ENCODE results near the gene PDE6A.
A peak's percentile ranks its signal among the peaks of the same experiment; 100 is the strongest.
"Not testable (repeated sequence)": the region's sequence is repeated elsewhere in the genome, so short reads cannot be mapped to it uniquely, and the experiment has no call there.

PDE6A gene

GRCh38 chr5:149860801-149861322 lies 83.7 kb downstream of the PDE6A start:
- peak; percentile 19 for DNase-seq (ENCODE audit: low read depth)

GRCh38 chr5:149859746-149860145 lies 84.8 kb downstream of the PDE6A start:
- DNase-seq (ENCODE audit: low read depth), result no peak

- not testable (repeated sequence) for DNase-seq (ENCODE audit: low read depth)
These were observed 86.1 kb downstream of the PDE6A start for GRCh38 chr5:149858481-149858880.

DNA sequence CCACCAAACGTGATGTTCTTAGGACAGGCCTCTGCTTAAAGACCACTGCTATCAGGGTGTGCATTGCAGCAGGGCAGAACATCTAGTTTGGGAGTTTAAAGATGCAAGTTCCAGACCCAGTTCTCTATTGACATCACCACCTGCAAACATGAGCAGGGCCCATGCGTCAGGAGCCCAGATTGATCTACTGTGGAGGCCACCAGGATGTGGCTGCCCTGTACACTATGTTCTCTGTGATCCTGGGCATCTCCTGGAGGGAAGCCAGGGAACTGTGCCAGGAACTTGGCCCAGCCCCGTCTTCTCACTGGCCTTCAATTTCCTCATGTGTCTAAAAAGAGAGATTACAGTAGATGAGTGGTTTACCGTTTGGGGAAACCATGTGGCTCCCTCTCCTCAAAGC lies 87.1 kb downstream of the PDE6A start:
- DNase-seq (ENCODE audit: low read depth), result no peak

GRCh38 chr5:149855366-149855765 lies 89.2 kb downstream of the PDE6A start:
- no peak for DNase-seq (ENCODE audit: low read depth)

GRCh38 chr5:149854866-149855265 lies 89.7 kb downstream of the PDE6A start:
- DNase-seq (ENCODE audit: low read depth), result no peak

DNA sequence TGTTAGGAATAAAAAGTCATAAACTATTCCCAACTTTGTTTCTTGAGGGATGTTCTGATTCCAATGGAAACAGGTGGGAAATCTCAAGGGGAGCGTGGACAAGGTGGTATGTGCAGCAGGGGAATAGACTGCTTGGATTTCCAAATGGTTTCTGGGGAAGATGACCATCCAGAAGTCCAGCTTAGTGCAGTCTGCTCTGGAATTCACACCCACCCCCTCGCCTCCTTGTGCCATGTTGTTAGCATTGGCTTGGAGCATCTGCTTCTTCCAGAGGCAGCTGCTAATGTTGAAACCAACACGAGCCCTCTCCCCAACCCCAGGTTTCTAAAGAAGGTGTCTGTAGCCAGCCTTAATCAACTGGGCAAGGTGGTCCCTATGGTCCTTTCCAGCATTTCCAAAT lies 90.9 kb downstream of the PDE6A start:
- no peak for DNase-seq (ENCODE audit: low read depth)

- DNase-seq (ENCODE audit: low read depth), result no peak
These were observed 91.3 kb downstream of the PDE6A start for GRCh38 chr5:149853331-149853648.

DNA sequence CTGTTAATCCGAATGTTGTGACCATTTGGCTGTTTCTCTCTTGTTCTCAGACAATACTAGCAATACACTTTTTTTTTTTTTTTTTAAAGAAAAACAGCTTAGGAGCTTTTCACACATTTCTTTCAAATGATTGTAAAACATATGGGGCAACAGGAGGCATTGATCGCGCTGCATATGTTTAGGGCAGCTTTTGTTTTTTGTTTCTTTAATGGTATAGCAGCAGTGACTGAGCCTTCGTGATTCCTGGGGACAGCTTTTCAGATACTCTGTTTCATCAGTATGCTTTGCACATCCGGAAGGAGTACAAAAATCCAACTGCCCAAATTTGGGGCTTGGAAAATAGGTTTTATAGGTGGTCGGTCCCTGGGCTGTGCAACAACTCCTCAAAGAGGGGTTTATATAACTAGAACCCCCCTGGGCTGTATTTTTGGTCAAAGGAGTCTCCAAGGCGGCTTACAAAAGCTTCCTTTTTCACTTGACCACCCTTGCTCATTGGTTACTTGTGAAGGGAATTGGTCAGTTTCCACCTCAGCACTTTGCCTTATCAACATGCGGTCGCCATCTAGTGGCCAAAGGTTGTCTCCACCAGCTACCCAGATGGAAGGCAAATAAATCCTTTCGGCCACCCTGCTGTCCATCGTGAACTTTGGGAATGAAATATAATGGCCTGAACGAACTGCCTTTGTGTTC lies 91.8 kb downstream of the PDE6A start:
- DNase-seq (ENCODE audit: low read depth), result peak; percentile 23

DNA sequence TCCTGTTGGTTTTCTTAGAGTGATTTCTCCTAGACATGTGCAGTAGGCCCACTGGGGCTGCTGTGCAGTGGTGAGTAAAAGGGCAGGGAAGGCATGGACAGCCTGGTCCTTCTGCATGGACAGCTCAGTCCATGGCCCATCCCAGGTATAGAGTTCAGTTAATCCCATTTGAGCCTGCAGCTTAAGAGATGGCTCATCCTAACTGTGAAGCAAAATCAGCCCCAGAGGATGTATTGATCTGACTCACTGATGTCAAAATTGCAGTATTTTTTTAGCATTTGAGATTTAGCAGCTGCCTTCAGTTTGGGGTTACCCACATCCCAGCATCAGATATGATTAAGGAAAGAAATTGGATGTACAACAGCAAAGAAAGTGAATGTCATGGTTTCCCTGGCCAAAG lies 93.4 kb downstream of the PDE6A start:
- no peak for DNase-seq (ENCODE audit: low read depth)

DNA sequence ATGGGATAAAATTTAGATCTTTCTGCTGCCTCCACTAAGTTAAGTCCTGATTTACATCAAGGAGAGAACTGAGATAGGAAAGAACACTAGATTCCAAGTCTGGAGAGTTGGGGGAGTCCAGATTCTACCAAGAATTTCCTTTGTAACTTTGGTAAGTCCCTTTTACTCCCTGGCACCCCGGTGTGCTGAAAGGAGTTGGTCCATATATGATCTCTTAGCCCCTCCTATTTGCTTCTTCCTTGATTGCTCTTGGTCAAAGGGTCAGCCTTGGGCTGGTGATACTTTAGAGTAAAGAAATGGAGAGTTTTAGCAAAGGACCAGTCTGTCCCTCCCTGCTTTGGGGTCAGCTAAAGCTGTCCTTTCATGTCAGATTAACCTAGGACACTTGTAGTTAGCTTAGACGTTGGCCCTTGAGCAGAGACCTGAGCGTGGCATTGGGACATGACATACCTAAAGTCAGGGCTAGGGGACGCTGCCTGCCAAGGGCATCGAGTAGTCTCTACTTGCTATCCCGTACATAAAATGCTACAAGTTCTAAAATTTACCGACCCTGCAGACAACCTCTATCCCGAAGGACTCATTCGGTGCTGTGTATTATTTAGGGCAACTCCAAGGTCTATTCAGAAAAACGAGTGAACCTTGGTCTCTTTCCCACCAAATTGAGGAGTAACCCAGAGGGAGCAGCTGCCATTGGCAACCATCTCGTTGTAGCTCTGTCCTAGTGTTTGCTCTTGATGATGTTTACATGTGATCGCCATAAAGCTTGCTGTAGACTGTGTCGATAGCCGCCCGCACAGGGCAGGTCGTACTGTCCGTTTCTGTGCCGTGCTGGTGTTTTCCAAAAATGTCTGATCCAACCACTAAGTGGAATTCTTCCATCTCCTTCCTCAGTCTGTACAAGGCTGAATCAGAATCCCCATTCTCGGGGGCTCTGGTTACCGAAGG lies 94.4 kb downstream of the PDE6A start:
- no peak for DNase-seq (ENCODE audit: low read depth)

GRCh38 chr5:149849280-149849965 lies 95.2 kb downstream of the PDE6A start:
- no peak for DNase-seq (ENCODE audit: low read depth)

DNA sequence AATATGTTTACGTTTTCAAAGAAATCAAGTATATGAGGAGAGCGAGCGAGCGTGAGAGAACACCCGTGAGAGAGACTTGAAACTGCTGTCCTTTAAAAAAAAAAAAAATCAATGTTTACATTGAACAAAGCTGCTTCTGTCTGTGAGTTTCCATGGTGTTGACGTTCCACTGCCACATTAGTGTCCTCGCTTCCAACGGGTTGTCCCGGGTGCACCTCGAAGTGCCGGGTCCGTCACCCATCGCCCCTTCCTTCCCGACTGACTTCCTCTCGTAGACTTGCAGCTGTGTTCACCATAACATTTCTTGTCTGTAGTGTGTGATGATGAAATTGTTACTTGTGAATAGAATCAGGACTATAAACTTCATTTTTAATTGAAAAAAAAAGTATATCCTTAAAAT lies 97.0 kb downstream of the PDE6A start:
- no peak for DNase-seq (ENCODE audit: low read depth)

- DNase-seq (ENCODE audit: low read depth), result no peak
These were observed 98.6 kb downstream of the PDE6A start for GRCh38 chr5:149846021-149846420.

GRCh38 chr5:149845601-149846000 lies 99.0 kb downstream of the PDE6A start:
- no peak for DNase-seq (ENCODE audit: low read depth)

- no peak for DNase-seq (ENCODE audit: low read depth)
These were observed 102.5 kb downstream of the PDE6A start for GRCh38 chr5:149841851-149842793.

DNA sequence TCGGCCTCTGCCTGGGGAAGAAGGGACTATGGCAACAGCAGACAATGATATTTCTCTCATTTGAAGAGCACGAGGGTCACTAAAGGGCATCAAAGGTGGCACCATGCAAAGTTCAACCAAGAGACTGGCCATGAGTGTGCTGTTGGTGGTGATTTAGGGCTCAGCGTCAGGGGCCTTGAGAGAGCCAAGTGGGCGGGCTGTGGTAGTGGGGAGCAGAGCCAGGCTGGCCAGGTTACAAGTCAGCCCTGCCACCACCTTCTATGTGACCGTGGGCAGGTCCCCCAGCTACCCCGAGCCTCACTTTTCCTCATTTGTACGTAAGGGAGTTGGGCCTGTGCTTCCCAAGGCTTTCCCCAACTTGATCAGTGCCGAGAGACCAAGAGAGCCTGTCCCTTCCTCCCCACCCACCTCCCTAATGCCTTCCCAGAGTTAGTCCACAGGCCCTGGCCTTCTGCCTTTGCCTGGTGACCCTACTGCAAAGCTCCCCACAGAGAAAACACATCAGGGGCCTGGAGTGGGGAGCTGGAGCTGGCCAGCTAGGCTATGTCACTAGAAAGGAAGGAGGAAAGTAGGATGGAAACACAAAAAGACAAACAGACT lies 104.3 kb downstream of the PDE6A start:
- DNase-seq (ENCODE audit: low read depth), result no peak

- no peak for DNase-seq (ENCODE audit: low read depth)
These were observed 104.8 kb downstream of the PDE6A start for GRCh38 chr5:149839761-149840160.

DNA sequence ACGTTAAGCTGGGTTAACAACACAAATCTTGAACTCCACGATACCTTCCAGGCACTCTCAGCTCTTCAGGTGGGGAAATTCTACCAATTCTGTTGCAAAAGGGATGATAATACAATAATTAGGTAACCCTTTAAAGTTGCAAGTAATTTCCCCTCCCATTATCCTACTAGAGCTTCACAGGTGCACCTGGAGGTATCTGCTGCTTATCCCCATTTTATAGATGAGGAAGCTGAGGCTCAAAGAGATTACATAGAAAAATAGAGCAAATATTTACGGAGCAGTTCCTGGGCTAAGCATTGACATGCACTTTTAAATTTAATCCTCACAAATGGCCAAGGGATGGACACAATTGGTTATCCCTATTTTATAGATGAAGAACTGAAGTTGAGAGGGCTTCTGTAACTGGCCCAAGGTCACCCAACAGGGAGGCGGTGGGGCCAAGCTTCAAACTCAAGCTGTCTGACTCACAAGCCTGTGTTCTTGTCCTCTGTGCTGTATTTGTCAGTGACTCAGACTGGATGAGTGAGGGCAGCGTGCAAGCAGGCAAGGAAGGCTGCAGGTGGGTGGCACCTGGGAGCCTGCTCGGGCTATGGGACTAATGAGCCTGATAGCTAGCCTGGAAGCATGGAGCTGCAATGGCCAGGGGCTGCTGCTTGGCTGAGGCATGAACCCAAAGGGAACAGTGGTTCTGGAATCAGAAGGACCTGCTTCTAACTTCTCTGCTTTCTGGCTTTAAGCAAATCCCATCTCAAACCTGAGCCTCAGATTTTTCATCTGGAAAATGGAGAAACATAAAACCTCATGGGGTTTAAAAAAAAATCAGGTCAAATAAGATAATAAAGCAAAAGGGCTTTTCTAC lies 105.5 kb downstream of the PDE6A start:
- DNase-seq (ENCODE audit: low read depth), result no peak

- no peak for DNase-seq (ENCODE audit: low read depth)
These were observed 106.8 kb downstream of the PDE6A start for GRCh38 chr5:149837680-149838269.

Measured in activated gamma-delta T cell treated with anti-CD3 and anti-CD28 coated beads, Interleukin-2, amount 50 U/mL, for 16 hours (primary cell).